ENCODE data around the gene RNU5D-1.

DNA sequence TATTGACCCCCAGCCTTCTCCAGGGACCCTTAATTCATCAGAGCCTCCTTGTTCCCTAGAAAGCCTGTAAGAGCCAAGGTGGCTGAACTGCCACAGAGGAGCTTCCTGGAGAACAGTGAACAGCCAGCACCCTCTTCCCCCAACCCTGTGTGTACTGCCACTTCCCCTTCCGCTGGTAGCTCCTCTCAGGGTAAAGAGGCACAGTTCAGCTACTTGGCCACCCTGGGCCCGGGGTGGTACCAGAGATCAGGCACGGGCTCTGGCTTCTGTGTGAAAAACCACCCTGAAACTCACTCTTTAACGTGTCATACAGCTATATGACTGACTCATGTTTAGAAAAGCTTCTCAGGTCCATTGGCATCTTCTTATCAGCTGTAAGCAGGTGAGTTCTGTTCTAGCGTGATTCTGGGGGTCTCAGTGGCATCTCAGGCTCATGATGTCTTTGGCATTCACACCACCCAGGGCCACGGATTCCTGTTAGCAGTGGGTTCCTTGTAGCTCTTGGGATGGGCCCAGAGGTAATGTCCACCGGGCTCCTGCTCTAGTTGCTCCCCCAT is 34.1 kb downstream of the RNU5D-1 start:
- no peak for TF ChIP-seq EZH2 (IDR thresholded peaks at IDR 0.05; ENCODE audit: borderline replicate concordance, low read length)
- TF ChIP-seq, protein P1, sequence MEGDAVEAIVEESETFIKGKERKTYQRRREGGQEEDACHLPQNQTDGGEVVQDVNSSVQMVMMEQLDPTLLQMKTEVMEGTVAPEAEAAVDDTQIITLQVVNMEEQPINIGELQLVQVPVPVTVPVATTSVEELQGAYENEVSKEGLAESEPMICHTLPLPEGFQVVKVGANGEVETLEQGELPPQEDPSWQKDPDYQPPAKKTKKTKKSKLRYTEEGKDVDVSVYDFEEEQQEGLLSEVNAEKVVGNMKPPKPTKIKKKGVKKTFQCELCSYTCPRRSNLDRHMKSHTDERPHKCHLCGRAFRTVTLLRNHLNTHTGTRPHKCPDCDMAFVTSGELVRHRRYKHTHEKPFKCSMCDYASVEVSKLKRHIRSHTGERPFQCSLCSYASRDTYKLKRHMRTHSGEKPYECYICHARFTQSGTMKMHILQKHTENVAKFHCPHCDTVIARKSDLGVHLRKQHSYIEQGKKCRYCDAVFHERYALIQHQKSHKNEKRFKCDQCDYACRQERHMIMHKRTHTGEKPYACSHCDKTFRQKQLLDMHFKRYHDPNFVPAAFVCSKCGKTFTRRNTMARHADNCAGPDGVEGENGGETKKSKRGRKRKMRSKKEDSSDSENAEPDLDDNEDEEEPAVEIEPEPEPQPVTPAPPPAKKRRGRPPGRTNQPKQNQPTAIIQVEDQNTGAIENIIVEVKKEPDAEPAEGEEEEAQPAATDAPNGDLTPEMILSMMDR (conservative IDR thresholded peaks at IDR 0.05 in 1 of 2, IDR thresholded peaks at IDR 0.05 in 1 of 2; ENCODE audit: extremely low read depth in 1 of 2, insufficient read depth in 1 of 2, low read depth in 1 of 2, low read length in 2 of 2) = no peak

Data from mammary epithelial cell (primary cell).